Activated CD8-positive, alpha-beta T cell treated with anti-CD3 and anti-CD28 coated beads, Interleukin-2, amount 10 ng/mL, durations not matched to agents 7 days and 5 days (primary cell): ENCODE measurements around the gene SCYL1. TPM values are rescaled to one million over a fixed set of nuclear protein-coding genes. Genes with fewer than 3 reads are reported as not detected.

Experiments
- ATAC-seq: fragments of 150-1000 bp; cut with Tn5 transposase; one replicate; pipeline ENCODE4 v1.10.0; 2021; ENCODE audit warnings: moderate library complexity
- CTCF ChIA-PET: fragments of 350-600 bp; sonication (Branson Sonifier 250); formaldehyde crosslinking; loops from one replicate; lab custom pipeline; 2021; ENCODE audit warnings: antibody characterized with exemption; lab: Charles Lee
- POLR2A ChIA-PET: fragments of 350-600 bp; sonication (Branson Sonifier 250); formaldehyde crosslinking; loops from one replicate; lab custom pipeline; 2021; ENCODE audit warnings: antibody characterized with exemption; lab: Charles Lee
- DNase-seq: peaks from one replicate; pipeline ENCODE4 v3.0.0-alpha.2; 2020
- H3K27ac Mint-ChIP-seq: one replicate; pipeline ENCODE4 v1.8.0; 2021; ENCODE audit warnings: mild to moderate bottlenecking, mixed read lengths
- H3K27me3 Mint-ChIP-seq: one replicate; pipeline ENCODE4 v1.8.0; 2021; ENCODE audit warnings: low read depth, mixed read lengths
- H3K36me3 Mint-ChIP-seq: one replicate; pipeline ENCODE4 v1.8.0; 2021; ENCODE audit warnings: low read depth, mixed read lengths
- H3K4me1 Mint-ChIP-seq: one replicate; pipeline ENCODE4 v1.8.0; 2021; ENCODE audit warnings: low read depth, mixed read lengths
- H3K4me3 Mint-ChIP-seq: one replicate; pipeline ENCODE4 v1.8.0; 2021; ENCODE audit warnings: mild to moderate bottlenecking, mixed read lengths
- H3K9me3 Mint-ChIP-seq: one replicate; pipeline ENCODE4 v1.8.0; 2022; ENCODE audit warnings: mixed read lengths; ENCODE audit not compliant: insufficient read depth
- total RNA-seq, 2 experiments: library from RNA; stranded (reverse); gene quantifications; one replicate each; pipeline ENCODE4 v1.2.3, GENCODE V29; 2021

SCYL1 gene
- total RNA-seq, 2 experiments from 2014 or later = 68.0 to 69.5 TPM

GRCh38 chr11:65586676-65587075 is 61.8 kb downstream of the SCYL1 start:
- POLR2A ChIA-PET = interaction anchor here (0.9 to 1.7 kb wide), 6 partner anchors 10 to 81 kb away, joined by 3 to 9 read pairs (median 4); no protein-coding TSS in a partner anchor
- no peak overlapping the region for H3K4me3 Mint-ChIP-seq
- peak overlapping the region; percentile 71 for H3K27ac Mint-ChIP-seq

More at GRCh38 chr11:65586676-65587075, 61.8 kb downstream of the SCYL1 start:
- Mint-ChIP-seq H3K36me3 (peaks cover 58% of the 10 kb centered on the region), H3K27me3 (no peaks in the 10 kb centered on the region), H3K9me3 (no peaks in the 10 kb centered on the region), H3K4me1 (peaks cover 57% of the 10 kb centered on the region)
- CTCF ChIA-PET = interaction anchor here (0.8 to 12.3 kb wide), 5 partner anchors 10 to 43 kb away, joined by 4 to 172 read pairs (median 60); partner anchors contain the start of genes EHBP1L1 and FAM89B
- ATAC-seq (no peak), DNase-seq (no peak)

Other genes with a start within 250 kb of the SCYL1 start
- 1 to 10 TPM in 1 of 2 experiments, under 1 TPM in 1; 0.29 to 1.2 TPM for gene CDC42EP2, start 210.2 kb upstream of the SCYL1 start, total RNA-seq
- gene DPF2, start 191.2 kb upstream of the SCYL1 start, total RNA-seq = 10 to 100 TPM; 56.3 to 56.9 TPM
- gene TIGD3, start 170.3 kb upstream of the SCYL1 start, total RNA-seq = 1 to 10 TPM; 1.1 to 1.4 TPM
- 10 to 100 TPM; 24.5 to 28.2 TPM for gene SLC25A45, start 142.4 kb upstream of the SCYL1 start, total RNA-seq
- gene FRMD8, start 138.4 kb upstream of the SCYL1 start, total RNA-seq = 10 to 100 TPM; 51.0 to 54.7 TPM
- 100 to 1,000 TPM; 212 to 254 TPM for gene NEAT1, start 102.3 kb upstream of the SCYL1 start, total RNA-seq
- gene MALAT1, start 26.0 kb upstream of the SCYL1 start, total RNA-seq = 1,000 to 10,000 TPM; 3,822 to 4,094 TPM
- 10 to 100 TPM; 64.7 to 70.8 TPM for gene LTBP3, start 33.3 kb downstream of the SCYL1 start, total RNA-seq
- 10 to 100 TPM; 39.2 to 40.7 TPM for gene ZNRD2, start 45.4 kb downstream of the SCYL1 start, total RNA-seq
- 10 to 100 TPM; 32.0 to 33.6 TPM for gene FAM89B, start 47.5 kb downstream of the SCYL1 start, total RNA-seq
- gene EHBP1L1, start 51.0 kb downstream of the SCYL1 start, total RNA-seq = 10 to 100 TPM; 94.4 to 95.3 TPM
- under 1 TPM; 0.95 to 0.99 TPM for gene KCNK7, start 70.7 kb downstream of the SCYL1 start, total RNA-seq
- gene MAP3K11, start 89.1 kb downstream of the SCYL1 start, total RNA-seq = 10 to 100 TPM; 56.7 to 66.5 TPM
- gene PCNX3, start 90.7 kb downstream of the SCYL1 start, total RNA-seq = 10 to 100 TPM; 50.1 to 54.8 TPM
- 100 to 1,000 TPM; 245 to 274 TPM for gene SIPA1, start 113.0 kb downstream of the SCYL1 start, total RNA-seq
- 10 to 100 TPM; 72.5 to 82.4 TPM for gene RELA, start 137.8 kb downstream of the SCYL1 start, total RNA-seq
- 10 to 100 TPM; 63.2 to 68.7 TPM for gene KAT5, start 187.2 kb downstream of the SCYL1 start, total RNA-seq
- gene RNASEH2C, start 195.7 kb downstream of the SCYL1 start, total RNA-seq = 10 to 100 TPM; 88.0 to 92.3 TPM